GM12874 (cell line): ENCODE results near the gene MANEA.

ENCODE experiments used
- CTCF ChIP-seq: IDR thresholded peaks from 2 replicates; pipeline ENCODE4 v1.5.1; 2011; ENCODE audit warnings: low read depth, mild to moderate bottlenecking, control low read depth, low read length, moderate library complexity; ENCODE audit not compliant: insufficient read depth

Gene MANEA

GRCh38 chr6:95636552-95637431 lies 59.5 kb downstream of the MANEA start:
- no peak for TF ChIP-seq CTCF

DNA sequence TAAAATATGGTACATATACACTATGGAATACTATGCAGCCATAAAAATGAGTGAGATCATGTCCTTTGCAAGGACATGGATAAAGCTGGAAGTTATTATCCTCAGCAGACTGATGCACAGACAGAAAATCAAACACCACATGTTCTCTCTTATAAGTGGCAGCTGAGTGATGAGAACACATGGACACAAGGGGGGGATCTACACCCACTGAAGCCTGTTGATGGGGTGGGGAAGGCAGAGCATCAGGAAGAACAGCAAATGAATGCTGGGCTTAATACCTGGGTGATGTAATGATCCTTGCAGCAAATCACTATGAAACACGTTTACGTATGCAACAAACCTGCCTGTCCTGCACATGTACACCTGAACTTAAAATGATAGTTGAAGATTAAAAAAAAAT lies 71.3 kb downstream of the MANEA start:
- TF ChIP-seq CTCF: no peak

DNA sequence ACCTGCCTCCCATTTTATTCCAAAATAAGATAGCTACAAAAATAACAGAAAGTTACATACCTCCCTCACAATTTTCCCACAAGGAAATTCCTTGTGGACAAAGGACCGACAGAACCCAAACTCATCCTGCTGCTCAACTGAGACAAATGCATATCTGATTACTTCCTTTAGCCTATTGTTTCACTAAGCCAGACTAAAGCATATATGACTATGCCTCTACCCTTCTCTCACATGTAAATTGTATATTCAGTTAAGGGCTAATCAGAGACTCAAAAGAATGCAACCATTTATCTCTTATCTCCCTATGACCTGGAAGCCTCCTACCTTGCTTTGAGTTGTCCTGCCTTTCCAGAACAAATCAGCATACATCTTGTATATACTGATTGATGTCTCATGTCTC lies 72.1 kb downstream of the MANEA start:
- TF ChIP-seq CTCF: no peak

DNA sequence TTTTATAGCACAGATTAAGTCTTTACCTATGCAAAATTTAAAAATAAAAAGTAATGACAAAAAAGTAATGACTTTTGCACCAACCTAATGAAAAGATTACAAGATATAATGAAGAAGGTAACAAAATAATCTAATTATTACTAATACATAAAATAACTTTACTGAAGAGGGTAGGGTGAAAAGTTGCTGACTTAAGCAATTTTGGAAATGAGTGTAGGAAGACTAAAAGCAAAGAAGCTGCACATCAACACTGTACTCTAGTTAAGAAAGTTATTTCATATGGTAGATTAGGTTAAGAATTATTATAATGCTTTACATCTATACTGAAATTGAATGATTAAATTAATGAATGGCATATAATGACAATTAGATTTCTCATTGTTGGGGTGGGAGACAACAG lies 76.8 kb downstream of the MANEA start:
- no peak for TF ChIP-seq CTCF

GRCh38 chr6:95658886-95659285 lies 81.6 kb downstream of the MANEA start:
- no peak for TF ChIP-seq CTCF
